GM12874 (cell line): ENCODE results near the gene NUDT17.

Source experiments
- CTCF ChIP-seq: IDR thresholded peaks from 2 replicates; pipeline ENCODE4 v1.5.1; 2011; ENCODE audit warnings: low read depth, mild to moderate bottlenecking, control low read depth, low read length, moderate library complexity; ENCODE audit not compliant: insufficient read depth

The NUDT17 gene

DNA sequence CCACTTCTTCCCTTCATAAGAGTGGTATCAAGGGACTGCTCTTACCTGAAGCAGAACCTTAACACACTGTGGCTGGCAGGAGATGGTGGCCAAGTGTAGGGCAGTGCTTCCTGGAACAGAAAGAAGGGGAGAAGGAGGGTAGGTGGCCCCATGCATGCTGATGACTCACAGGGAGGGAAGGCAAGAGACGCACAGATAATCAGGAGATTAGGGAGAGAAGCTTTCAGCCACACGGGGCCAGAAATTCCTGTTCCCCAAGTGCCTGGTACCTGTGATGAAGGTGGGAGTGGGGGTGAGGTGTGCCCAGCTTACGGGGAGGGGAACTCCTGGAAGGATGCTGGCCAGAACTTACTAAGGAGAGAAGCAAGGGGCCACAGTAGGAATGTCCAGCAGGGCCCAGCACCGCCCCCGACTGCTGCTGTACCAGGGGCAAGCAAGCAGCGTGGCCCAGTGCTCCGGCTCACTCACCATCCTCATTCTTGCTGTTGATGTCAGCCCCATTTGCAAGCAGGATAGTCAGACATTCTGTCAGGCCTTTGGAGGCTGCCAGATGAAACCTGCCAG is 32.6 kb downstream of the NUDT17 start:
- no peak for TF ChIP-seq CTCF

GRCh38 chr1:145878724-145879123 is 33.3 kb downstream of the NUDT17 start:
- no peak for TF ChIP-seq CTCF

- no peak for TF ChIP-seq CTCF
These were observed 34.3 kb downstream of the NUDT17 start for GRCh38 chr1:145879775-145880174.

- no peak for TF ChIP-seq CTCF
These were observed 39.2 kb downstream of the NUDT17 start for GRCh38 chr1:145884675-145885074.

DNA sequence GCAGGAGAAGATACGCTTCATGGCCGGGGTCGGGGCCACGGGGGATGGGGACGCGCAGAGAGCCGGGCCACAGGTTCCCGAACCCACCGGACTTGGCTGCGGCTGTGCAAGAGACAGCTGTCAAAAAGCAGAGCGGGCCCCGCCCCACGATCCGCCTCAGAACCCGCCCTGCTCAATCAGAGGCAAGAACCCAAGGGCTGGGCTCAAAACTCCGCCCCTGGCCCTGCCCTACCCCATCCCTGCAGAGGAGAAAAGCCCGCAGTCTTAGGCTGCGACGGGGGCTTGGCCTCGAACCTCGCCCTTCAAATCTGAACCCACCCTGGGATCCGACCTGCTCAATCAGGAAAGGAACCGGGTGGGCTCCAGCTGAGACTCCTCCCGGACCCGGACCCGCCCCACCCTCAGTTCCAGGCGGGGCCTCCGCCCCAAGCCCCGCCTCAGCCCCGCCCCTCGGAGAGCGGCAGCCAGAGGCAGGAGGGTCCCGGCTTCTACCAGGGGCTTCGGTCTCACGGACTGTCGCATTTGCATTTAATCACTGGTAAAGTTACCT is 40.4 kb downstream of the NUDT17 start, which contains the start of gene ANKRD35:
Gene ANKRD35, minus strand, starts transcription at position 129 of the 550 bp plus-strand sequence. Its CDS starts 108 bp downstream, at position 21.
- no peak for TF ChIP-seq CTCF

DNA sequence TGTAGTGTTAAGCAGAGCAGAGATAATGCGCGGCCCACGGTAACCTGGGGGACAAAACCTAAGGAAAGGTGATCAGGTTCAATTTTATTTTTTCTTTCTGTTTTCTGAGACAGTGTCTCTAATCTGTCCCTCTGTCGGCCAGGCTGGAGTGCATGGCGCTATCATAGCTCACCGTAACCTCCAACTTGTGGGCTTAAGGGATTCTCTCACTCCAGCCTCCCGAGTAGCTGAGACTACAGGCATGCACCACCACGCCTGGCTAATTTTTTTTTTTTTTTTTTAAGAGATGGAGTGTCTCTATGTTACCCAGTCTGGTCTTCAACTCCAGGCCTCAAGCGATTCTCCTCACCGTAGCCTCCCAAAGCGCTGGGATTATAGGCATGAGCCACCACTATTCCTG is 41.0 kb downstream of the NUDT17 start:
- TF ChIP-seq CTCF: no peak

- no peak for TF ChIP-seq CTCF
These were observed 41.4 kb downstream of the NUDT17 start for GRCh38 chr1:145886816-145887215.
